GM18909 (cell line): ENCODE data around the gene F8.
"Not testable (repeated sequence)": the region's sequence is repeated elsewhere in the genome, so short reads cannot be mapped to it uniquely, and the experiment has no call there.

Experiments used
- ATAC-seq: cut with Tn5 transposase; IDR thresholded peaks from one replicate; pipeline ENCODE4 v1.9.1; 2021; ENCODE audit warnings: mild to moderate bottlenecking; ENCODE audit not compliant: unreplicated experiment, poor library complexity

The F8 gene

DNA sequence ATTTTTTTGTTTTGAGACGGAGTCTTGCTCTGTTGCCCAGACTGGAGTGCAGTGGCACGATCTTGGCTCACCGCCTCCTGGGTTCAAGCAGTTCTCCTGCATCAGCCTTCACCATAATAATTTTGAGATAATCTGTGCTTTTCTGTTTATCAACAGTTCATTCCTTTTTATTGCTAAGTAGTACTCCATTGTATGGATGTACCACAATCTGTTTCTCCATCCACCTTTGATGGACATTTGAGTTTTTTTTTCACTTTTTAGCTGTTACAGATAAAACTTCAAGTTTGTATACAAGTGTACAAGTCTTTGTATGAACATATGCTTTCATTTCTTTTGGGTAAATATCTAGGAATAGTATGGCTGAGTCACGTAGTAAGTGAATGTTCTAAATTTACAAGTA, 13.2 kb upstream of the F8 start:
- no peak for ATAC-seq

DNA sequence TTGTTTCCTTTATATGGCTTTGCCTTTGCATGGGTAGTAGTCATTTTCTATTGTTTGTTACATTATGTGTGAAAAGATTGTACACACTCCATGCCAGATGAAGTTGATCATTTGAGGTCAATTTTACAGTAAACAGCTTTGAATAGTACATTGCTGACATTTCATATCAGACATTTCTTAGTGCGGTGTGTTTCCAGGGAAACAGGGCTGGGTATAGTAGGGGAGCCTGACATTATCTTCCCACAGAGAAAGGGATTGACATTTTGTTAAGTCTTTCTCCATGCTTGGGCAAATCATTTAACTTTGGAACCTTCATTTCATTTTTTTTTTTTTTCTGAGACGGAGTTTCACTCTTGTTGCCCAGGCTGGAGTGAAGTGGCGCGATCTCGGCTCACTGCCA, 9.1 kb upstream of the F8 start:
- no peak for ATAC-seq

DNA sequence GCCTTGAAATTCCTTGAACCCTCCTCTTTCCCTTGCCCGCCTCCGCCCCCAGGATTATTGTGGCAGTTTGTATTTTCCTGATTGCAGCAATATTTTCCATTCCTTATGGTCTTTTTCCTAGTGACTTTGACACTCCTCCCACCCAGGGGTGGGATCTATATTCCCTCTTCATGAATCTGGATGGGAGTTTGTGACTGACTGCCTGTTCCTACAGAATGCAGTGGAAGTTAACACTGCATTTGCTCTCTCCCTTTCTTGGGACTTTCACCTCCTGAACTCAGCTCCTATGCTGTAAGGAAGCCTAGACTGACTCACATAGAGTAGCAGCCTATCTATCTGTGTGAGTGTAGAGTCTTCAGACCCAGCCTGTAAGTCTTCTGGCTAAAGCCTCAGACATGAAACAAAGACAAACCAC, 6.4 kb upstream of the F8 start:
- no peak for ATAC-seq

DNA sequence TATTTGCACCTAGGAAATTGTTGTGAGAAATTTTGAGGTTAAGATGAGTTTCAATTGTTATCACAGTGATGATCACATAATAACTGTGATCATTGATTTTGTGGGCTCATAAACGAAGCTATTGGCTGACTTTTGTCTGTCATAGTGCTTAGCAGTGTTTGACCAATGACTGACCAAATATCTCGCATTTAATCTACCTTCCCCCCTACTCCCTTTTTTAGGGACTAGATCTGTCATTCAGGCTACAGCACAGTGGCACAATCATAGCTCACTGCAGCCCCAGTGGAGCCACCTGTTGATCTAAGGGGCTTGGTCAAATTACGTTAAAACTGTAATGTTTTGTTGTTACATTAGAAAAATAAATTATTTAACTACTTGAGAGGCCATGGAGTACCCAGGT, 5.6 kb upstream of the F8 start:
- no peak for ATAC-seq

DNA sequence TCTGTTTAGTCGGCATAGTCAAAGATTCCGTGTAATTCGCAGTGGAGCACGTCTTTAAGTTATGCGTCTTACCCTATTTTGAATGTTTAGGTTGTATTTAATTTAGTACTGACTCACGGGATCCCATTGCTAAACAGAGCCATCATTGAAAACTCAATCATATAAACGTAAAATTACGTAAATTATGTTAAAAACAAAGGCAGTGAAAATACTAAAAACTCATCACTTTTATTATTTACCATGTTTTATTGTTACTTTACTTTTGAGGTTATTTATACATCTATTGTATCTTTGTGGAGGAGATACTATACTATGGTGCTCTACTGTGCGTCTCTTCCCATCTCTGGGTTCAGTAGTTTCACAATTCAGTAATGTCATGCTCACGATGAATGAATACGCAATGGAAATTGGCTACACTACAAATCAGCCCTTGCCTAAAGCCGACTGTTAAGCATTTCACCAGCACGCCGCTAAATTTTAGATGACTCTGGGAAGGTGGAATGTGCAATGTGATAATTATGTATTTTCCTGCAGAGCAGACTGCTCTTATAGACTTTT, 5.1 kb upstream of the F8 start:
- ATAC-seq, result no peak

DNA sequence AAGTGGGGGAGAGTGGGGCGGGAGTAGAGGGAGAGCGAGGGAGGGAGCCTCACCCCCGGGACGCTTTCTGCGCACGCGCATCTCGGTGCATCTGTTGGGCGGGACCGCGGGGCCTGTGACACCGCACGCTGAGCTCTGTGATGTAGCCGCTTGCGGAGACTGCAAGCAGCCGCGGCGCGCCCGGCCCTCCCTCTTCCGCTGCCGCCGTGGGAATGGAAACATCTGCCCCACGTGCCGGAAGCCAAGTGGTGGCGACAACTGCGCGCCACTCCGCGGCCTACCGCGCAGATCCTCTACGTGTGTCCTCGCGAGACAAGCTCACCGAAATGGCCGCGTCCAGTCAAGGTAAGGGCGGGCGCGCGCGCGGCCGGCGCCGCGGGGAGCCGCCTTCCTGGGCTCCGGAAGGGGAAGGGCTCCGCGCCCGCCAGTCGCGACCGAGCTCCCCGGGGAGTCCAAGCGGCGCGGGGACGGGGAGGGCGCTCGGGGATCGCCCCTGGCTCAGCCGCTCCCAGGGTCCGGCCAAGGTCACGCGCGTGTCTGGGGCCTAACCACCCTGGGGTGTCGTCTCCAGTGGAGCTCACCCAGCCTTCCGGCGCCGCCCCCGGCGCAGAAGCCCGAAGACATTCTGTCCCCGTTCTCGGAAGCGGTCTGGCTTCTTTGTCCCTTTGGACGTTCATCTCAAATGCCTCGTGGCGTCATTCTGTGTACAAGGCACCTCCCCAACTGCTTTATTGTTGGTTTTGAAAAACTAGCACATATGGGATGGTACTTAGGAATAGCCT, 4.4 kb upstream of the F8 start, which contains the start of gene FUNDC2:
Gene FUNDC2 (plus strand): TSS at position 118 of the 782 bp plus-strand sequence. CDS start 95 bp downstream, at position 213.
- ATAC-seq, result peak; percentile 93

DNA sequence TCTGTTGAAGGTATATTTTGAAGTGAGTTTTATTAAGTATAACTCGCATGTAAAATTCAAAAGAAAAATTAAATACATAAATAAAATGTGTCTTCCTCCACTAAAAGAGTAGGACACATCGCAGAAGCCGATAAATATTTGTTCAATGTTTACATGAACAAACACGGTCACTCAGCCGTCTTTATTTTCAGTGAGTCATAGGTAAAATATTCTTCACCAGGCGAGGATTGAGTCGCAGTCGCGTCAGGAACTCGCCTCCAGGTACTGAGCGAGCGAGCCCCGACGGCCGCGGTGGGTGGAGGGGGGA, 3.9 kb upstream of the F8 start:
- ATAC-seq, result no peak

DNA sequence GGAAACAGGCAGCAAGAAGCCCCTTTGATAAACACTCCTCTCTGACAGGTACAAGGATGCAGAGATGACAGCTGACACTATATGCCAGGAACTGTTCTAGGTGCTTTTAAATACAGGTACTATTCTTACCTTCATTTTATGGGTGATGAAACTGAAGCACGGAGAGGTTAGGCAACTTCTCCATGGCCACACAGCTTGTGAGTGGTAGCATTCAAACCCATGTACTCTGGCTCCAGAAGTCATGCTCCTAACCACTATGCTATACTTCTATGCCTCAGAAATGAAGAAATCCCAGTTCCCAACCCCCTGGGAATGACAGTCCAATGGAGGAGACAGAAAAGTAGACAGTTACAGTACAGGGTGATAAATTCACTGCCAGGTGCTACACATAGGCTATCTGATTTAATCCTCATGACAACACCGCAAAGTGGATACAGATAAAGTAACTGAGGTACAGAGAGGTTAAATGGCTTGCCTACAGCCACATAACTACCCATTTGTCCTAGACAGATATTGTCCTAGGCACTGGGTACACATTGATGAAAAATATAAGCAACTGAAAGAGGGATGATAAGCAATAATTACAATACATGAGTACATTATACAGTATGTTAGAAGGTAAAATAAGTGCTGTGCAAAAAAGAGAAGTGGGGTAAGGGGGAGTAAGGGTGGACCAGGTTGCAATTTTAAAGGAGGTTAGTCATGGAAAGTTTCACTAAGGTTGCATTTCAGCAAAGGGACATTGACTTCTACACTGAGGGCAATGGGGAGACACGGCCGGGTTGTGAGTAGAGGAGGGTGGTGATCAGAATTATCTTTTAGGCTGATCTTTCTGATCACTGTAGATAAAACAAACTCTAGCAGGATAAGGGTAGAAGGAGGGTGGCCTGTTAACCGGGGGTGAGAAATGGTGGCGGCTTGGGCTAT, 1.6 kb upstream of the F8 start:
- no peak for ATAC-seq

DNA sequence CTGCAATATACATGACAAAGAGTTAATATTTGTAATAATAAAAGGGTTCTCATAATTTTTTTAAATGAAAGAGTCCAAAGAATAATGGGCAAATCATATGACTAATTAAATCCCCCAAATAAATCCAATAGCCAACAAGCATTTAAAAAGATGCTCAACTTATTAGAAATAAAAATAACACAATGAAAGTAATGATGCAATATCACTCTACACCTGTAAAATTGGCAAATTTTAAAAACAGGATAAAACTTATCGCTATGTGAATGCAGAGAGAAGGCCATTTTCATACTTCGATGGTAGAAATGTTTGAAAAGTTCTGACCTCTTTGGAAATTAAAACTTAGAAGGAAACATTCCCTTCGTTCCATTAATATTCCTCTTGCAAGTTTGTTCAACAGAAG, 1.9 kb downstream of the F8 start:
- no peak for ATAC-seq

DNA sequence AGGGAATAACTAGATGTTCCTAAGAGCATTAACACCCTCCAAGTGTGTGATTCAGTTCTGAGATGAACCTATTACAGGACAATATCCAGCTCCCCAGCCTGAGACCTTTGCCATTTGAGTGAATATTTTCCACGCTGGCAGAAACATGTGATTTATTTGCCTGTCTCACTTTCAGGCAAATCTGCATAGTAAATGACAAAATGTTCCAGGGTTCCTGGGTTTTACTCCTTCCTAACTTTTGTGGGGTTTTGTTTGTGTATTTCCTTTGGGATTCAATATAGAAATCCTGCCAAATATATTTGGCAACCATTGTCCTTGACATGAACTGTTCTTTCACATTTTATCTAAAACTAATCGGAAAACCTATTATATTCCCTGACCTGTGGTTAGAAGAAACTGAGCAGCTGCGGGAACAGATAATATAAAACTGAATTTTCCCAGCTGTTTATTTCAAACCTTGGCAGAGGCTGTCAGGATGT, 12.5 kb downstream of the F8 start:
- no peak for ATAC-seq

DNA sequence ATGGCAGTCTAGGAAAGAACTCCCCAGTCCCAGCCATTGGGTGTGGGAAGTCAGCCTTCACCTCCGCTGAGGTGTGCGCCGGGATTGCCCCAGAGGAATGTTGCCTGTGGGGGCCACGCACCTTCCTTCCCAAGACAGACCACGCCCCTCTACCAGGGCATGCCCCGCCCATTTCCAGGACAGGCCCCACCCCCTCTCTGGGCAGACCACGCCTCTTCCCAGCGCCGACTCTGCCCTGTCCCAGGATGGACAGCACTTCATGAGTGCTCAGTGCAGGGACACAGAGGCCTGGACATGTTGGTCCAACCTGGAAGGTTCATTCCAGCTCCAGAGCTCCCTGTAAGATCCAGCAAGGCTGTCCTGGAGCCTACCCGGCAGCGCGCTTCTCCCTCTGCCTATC, 13.9 kb downstream of the F8 start:
- not testable (repeated sequence) for ATAC-seq

DNA sequence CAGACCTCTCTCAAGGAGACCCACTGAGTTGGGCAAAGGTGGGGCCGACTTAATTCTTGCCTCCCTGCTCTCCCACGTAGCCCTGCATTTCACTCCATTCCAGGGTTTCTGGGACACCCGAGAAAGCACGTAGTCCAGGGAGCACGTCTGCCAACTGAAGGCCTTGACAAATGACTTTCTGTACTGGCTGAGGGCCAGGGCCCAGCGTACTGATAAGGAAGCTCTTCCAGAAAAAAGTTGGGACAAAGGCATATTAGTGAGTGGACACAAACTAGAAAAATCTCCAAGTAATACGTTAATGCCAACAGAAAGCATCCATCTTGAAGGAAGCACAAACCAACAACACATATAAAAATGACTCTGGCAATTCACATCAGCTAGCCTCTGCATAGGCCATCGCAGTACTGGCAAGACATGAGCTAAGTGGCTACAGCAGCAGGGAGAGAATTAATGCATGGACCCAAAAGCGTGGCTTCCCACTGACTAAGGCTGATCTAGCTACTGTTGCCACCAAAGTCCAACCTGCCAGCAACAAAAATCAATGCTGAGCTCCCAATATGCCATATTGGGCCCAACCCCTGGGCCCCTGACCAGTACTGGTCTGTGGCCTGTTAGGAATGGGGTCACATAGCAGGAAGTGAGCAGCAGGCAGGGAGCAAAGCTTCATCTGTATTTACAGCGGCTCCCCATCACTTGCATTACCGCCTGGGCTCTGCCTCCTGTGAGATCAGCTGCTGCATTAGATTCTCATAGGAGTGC, 15.4 kb downstream of the F8 start:
- ATAC-seq, result not testable (repeated sequence)

DNA sequence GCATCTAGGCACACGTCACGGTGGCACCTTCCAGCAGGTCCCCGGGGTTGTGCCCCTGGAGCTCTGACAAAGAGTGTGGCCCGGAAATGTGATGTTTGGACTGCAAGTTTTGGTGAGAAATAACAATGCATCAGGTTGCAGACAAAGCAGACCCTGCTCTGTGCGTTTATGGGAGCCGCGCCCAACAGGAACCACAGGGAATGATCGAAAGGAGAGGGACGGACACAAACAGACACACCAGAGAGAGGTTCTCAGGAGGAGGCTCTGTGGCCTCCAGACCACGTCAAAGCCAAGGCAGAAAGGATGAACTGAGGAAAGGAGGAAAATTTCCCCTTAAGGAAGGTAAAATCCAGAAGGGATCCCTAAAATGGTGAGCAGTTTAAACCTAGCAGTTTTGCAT, 16.1 kb downstream of the F8 start:
- ATAC-seq, result not testable (repeated sequence)

DNA sequence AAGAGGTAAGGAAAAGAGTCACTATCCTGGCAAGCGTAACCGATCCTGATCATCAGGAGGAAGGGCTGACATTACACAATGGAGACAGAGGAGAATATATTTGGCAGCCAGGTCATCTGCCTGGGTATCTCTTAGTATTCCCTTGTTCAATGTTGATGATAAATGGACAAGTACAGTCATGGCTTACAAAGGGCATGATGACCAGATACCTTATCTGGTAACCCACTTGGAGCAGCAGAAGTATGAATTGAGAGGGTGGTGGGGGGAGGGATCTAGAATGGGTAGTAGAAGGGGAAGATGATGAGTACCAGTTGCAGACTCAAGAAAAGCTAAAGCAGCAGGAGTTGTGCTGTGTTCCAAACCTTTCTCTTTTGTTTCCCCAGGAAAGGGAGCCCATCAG, 17.3 kb downstream of the F8 start:
- no peak for ATAC-seq

DNA sequence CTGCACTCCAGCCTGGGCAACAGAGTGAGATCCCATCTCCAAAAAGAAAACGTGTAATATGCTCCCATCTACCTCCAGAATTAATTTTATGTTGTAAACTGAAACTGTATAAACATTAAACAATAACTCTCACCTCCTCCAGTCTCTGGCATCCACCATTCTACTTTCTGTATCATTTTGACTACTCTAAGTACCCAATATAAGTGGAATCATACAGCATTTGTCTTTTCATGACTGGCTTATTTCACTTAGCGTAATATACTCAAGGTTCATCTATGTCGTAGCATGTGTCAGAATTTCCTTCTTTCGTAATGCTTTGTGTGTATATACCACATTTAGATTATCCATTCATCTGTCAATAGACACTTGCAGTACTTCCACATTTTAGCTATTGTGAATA, 20.6 kb downstream of the F8 start:
- ATAC-seq, result no peak

DNA sequence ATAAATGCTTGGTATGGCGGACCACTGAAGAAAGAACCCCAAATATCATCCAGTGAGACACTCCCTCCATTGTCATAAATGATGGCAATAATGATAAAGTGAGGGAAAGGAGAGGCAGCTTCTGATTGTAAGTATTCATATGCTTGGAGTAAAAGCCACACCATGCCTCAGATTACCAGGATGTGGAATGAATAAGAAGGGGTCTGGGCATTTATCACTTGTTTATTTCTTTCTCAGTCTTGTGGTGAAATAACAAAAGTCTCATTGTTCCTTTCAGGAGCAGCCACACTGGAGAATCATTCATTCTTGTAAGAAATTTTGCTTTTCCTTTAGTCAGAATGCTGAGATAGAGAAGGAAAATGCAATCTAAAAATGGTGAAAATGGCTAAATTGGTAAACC, 21.7 kb downstream of the F8 start:
- ATAC-seq, result no peak

DNA sequence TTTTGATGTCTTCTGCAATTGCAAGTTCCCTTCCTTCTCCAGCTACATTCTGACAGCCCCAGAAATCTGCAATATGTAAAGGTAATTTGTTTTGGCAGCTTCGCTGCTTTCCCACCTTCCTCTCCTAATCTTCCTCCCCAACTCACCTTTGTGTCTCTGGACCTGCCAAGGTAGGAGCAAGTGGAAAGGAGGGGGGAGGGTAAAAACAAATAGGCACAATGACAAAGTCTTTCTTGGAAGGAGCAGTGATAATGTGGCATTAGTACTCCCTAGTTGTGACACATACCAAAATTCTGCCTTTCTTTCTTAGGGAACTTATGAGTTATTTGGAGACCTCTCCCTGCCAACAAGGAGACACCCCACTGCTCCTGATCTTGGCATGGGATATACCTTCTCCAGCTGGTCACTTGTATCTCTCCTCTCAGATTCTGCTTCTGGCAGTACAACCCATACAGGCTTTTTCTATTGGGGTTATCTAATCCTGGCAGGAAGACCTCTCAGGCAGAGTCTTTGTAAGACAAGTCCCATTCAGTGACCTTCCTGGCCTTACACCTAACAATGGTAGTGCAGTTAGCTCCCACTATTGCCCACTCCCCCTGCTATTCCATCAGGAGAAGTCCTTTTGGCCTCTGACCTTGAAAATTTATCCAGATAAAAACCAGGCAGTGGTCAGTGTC, 24.2 kb downstream of the F8 start:
- ATAC-seq, result no peak

DNA sequence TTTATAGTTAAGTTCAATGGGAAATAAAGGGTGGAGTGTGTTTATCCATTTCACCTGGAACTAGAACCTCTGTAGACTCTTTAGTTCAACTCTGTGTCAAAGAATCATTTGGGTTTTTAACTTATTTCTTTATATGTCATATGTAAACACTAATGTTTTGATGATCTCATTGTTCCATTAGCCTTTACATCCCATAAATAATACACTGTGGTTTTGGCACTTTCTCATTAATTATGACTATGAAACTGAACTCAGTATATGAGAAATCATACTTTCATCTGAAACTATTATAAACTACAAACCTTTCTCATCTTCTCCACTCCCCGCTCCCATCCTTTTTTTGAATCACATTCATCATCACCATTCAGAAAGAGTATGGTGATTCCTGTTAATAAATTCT, 31.0 kb downstream of the F8 start:
- ATAC-seq, result no peak

DNA sequence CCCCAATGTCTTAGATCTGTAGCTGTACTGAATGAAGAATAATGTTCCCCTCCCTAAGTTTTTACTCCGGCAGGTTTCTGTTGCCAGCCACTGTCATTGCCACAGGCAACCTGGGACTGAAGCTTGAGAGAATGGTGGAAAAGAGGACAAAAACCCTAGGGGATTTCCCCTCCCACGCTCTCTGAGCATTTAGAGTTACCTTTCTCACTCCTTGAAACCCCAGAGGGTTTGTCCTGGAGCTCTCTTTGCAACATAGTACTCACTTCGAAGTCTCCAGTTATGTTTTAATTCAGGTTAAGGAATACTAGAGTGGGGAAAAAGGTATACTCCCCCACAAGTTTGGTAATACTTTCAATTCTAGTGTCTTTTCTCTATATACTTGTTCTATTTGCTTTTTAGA, 31.5 kb downstream of the F8 start:
- peak; percentile 34 for ATAC-seq

DNA sequence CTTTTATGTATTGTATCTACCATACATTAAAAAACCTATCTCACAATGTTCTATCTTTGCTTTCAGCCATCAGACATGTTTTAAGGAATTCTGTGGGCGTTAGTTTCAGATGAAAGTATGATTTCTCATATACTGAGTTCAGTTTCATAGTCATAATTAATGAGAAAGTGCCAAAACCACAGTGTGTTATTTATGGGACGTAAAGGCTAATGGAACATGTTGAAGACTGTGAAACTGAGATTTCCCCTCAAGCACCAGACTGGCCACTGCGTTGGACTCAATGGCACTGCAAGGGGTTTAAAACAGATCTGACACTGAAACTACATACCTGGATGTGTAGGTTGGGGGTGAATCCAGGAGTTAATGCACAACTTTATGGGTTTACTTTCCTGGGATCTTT, 32.0 kb downstream of the F8 start:
- peak; percentile 60 for ATAC-seq
